ENCODE measurements around the gene ZBTB3.
A peak's percentile ranks its signal among the peaks of the same experiment; 100 is the strongest.

DNA sequence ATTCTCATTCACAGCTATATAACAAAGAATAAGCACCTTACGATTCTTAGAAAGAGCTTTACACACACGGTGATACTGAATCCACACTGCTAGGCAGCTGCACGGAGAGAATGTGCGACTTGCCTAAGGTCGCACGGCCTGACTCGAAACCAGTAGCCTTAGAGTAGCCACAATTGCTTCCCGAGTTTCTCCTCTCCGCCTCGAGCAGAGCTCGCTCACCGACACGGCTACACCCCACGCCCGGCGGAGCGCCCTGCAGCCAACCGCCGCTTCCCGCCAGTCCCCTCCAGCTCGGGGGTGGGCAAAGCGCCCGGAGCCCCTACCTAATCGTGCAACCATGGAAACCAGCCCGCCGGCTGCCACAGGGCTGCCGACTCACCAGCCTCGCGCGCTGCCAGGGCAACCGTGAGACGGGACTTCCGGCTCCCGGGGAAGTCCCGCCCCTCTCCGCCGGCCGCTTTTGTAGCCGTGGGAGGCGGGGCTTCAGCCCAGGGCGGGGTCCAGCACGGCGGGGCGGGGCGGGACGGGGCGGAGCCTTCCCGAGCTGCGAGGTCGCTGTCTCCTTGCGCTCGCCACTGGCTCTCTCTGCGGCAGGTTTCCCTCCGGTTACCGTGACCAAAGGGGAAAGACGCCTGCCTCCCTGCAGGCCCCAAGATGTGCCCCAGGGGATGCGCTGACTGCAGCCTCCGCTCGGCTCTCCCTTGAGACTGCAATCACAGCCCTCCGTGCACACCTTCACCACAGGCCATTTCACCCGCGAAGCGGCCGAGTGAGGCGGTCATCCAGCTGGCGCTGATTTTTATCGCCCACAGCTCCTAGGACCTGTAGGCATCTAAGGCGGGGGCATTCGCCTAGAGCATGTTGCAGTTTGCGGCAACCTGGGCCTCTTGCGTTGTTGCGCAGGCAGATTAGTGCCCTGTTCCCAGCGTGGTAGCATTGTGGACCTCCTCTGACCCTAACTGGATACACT is 47.8 kb downstream of the ZBTB3 start:
- TF ChIP-seq, protein P1, sequence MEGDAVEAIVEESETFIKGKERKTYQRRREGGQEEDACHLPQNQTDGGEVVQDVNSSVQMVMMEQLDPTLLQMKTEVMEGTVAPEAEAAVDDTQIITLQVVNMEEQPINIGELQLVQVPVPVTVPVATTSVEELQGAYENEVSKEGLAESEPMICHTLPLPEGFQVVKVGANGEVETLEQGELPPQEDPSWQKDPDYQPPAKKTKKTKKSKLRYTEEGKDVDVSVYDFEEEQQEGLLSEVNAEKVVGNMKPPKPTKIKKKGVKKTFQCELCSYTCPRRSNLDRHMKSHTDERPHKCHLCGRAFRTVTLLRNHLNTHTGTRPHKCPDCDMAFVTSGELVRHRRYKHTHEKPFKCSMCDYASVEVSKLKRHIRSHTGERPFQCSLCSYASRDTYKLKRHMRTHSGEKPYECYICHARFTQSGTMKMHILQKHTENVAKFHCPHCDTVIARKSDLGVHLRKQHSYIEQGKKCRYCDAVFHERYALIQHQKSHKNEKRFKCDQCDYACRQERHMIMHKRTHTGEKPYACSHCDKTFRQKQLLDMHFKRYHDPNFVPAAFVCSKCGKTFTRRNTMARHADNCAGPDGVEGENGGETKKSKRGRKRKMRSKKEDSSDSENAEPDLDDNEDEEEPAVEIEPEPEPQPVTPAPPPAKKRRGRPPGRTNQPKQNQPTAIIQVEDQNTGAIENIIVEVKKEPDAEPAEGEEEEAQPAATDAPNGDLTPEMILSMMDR (IDR thresholded peaks at IDR 0.05) = no peak
- peak; percentile 94 for TF ChIP-seq POLR2AphosphoS5 (IDR thresholded peaks at IDR 0.05; ENCODE audit: low read depth, low read length)
